Activated CD4-positive, alpha-beta memory T cell treated with anti-CD3 and anti-CD28 coated beads for 36 hours (primary cell): Measurements from ENCODE around the gene PBX2. TPM values are rescaled to one million over a fixed set of nuclear protein-coding genes. Genes with fewer than 3 reads are reported as not detected.

Source experiments
- CTCF ChIA-PET: fragments of 350-600 bp; sonication (Branson Sonifier 250); formaldehyde crosslinking; loops from one replicate; lab custom pipeline; 2021; ENCODE audit warnings: antibody characterized with exemption, inconsistent platforms; lab: Charles Lee
- POLR2A ChIA-PET: fragments of 350-600 bp; sonication (Branson Sonifier 250); formaldehyde crosslinking; loops from one replicate; lab custom pipeline; 2021; ENCODE audit warnings: antibody characterized with exemption; lab: Charles Lee
- DNase-seq: peaks from one replicate; pipeline ENCODE4 v3.0.0-alpha.2; 2020
- H3K27ac Mint-ChIP-seq: one replicate; pipeline ENCODE4 v1.8.0; 2021; ENCODE audit warnings: mixed read lengths
- H3K27me3 Mint-ChIP-seq: one replicate; pipeline ENCODE4 v1.8.0; 2021; ENCODE audit warnings: mixed read lengths
- H3K36me3 Mint-ChIP-seq: one replicate; pipeline ENCODE4 v1.8.0; 2021; ENCODE audit warnings: mixed read lengths
- H3K4me1 Mint-ChIP-seq: one replicate; pipeline ENCODE4 v1.8.0; 2021; ENCODE audit warnings: low read depth, mixed read lengths
- H3K4me3 Mint-ChIP-seq: one replicate; pipeline ENCODE4 v1.8.0; 2021; ENCODE audit warnings: mild to moderate bottlenecking, mixed read lengths
- H3K9me3 Mint-ChIP-seq: one replicate; pipeline ENCODE4 v1.8.0; 2021; ENCODE audit warnings: mixed read lengths
- intact Hi-C: fragments of 100-400 bp; cut with micrococcal nuclease; formaldehyde crosslinking; loops from one replicate; pipeline ENCODE4 v1.15.1; 2023
- microRNA-seq: library from miRNA; unstranded; fragments of <30 nt; microRNA quantifications from one replicate; pipeline ENCODE4 v1.2.0, GENCODE V29; 2022; ENCODE audit warnings: borderline number of aligned reads, borderline microRNAs expressed, borderline replicate concordance
- total RNA-seq, 2 experiments: library from RNA; stranded (reverse); gene quantifications; one replicate each; pipeline ENCODE4 v1.2.3, GENCODE V29; 2021

Gene PBX2
- total RNA-seq, 2 experiments from 2014 or later: 63.4 to 65.9 TPM

DNA sequence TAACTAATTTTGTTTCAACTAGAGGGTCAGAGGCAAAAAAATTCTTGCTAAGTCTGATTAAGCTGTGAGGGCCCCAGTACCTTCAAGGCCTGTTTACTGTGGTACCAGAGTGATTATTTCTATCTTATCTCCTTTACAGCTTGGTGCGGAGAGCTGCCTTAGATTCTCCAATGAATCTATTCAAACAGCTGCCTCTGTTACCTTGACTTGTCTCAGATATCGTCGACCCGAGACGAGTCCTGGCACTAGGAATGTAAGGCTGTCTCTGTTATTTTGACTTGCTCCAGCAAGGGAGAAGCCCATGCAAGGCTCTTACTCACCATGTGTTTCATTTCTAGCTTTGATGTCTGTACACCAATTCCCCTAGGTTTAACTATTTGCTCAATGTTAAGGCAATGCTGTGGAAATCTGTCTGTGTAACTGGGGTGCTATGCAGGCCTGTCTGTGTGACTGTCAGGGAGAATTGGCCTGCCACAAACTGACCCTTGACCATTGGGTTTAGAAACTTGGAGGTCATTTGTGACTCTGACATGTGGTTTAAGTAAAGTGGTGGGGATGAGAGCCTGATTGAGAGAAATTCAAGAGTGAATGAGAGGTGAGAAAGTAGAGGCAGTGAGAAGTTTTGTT, 49.5 kb downstream of the PBX2 start:
- no peaks in the 10 kb centered on the region for H3K4me1 Mint-ChIP-seq
- POLR2A ChIA-PET: no interaction called here
- no peaks in the 10 kb centered on the region for H3K9me3 Mint-ChIP-seq
- H3K27ac Mint-ChIP-seq: no peak overlapping the region
- no peak overlapping the region for H3K4me3 Mint-ChIP-seq
- CTCF ChIA-PET: no interaction called here
- no peaks in the 10 kb centered on the region for H3K36me3 Mint-ChIP-seq
- intact Hi-C loops: no loop called here
- H3K27me3 Mint-ChIP-seq: no peaks in the 10 kb centered on the region
- no peak for DNase-seq

GRCh38 chr6:32139590-32139989, 50.4 kb downstream of the PBX2 start:
- CTCF ChIA-PET: interaction anchor here (0.9 kb wide), 1 partner anchor 9 kb away, joined by 3 read pairs; no protein-coding TSS in a partner anchor
- no peak for DNase-seq
- Mint-ChIP-seq H3K36me3 (no peaks in the 10 kb centered on the region), H3K4me3 (no peak overlapping the region), H3K4me1 (no peaks in the 10 kb centered on the region), H3K27me3 (no peaks in the 10 kb centered on the region), H3K9me3 (no peaks in the 10 kb centered on the region), H3K27ac (no peak overlapping the region)
- POLR2A ChIA-PET: no interaction called here
- intact Hi-C loops: no loop called here

DNA sequence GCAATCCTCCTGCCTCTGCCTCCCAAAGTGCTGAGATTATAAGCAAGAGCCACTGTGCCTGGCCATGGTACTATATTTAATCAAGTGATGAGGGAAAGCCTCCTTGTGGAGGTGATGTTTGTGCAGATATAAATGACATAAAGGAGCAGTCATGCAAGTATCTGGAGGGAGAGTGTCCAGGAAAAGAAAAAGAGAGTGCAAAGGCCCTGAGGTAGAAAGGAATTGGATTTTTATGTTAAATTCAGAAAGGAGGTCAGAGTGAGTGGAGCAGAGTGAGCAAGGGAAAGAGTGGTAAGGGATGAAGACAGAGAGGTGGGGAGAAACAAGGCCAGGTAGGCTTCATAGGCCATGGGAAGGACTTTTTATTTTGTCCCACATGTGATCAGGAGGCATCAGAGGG, 52.5 kb downstream of the PBX2 start:
- H3K4me3 Mint-ChIP-seq: no peak overlapping the region
- intact Hi-C loops: no loop called here
- DNase-seq: no peak
- H3K36me3 Mint-ChIP-seq: no peaks in the 10 kb centered on the region
- no peaks in the 10 kb centered on the region for H3K4me1 Mint-ChIP-seq
- no peak overlapping the region for H3K27ac Mint-ChIP-seq
- H3K9me3 Mint-ChIP-seq: no peaks in the 10 kb centered on the region
- ChIA-PET CTCF (no interaction called here), POLR2A (no interaction called here)
- no peaks in the 10 kb centered on the region for H3K27me3 Mint-ChIP-seq

Small RNA genes lying within 50 kb of the gene (microRNA-seq; reads per million reads assigned to microRNA genes)
- gene MIR6721 (1.6 reads per million), gene MIR6833 (not detected)

Other genes with a start within 250 kb of the PBX2 start
- under 1 TPM; 0.76 to 0.82 TPM for gene CFB, start 244.1 kb downstream of the PBX2 start, total RNA-seq
- 10 to 100 TPM; 87.1 to 89.0 TPM for gene NELFE, start 231.2 kb downstream of the PBX2 start, total RNA-seq
- gene SKIC2, start 231.0 kb downstream of the PBX2 start, total RNA-seq: 100 to 1,000 TPM in 1 of 2 experiments, 10 to 100 TPM in 1; 95.7 to 101 TPM
- gene DXO, start 218.1 kb downstream of the PBX2 start, total RNA-seq: 10 to 100 TPM; 10.8 to 12.3 TPM
- gene C4A, start 208.1 kb downstream of the PBX2 start, total RNA-seq: 1 to 10 TPM; 4.5 to 4.8 TPM
- gene C4B, start 175.4 kb downstream of the PBX2 start, total RNA-seq: 1 to 10 TPM; 3.1 to 5.5 TPM
- gene CYP21A2, start 151.8 kb downstream of the PBX2 start, total RNA-seq: under 1 TPM in 1 of 2 experiments, not detected in 1; 0.24 TPM
- 1 to 10 TPM; 5.2 to 5.8 TPM for gene TNXB, start 80.9 kb downstream of the PBX2 start, total RNA-seq
- 10 to 100 TPM; 67.4 to 80.9 TPM for gene ATF6B, start 62.0 kb downstream of the PBX2 start, total RNA-seq
- gene FKBPL, start 59.9 kb downstream of the PBX2 start, total RNA-seq: 1 to 10 TPM; 7.0 to 7.8 TPM
- gene PRRT1, start 38.3 kb downstream of the PBX2 start, total RNA-seq: under 1 TPM; 0.33 to 0.36 TPM
- 1 to 10 TPM; 9.5 to 9.9 TPM for gene PPT2, start 36.1 kb downstream of the PBX2 start, total RNA-seq
- gene EGFL8, start 25.6 kb downstream of the PBX2 start, total RNA-seq: 1 to 10 TPM; 6.5 to 7.1 TPM
- 10 to 100 TPM; 34.0 to 34.8 TPM for gene AGPAT1, start 14.1 kb downstream of the PBX2 start, total RNA-seq
- 10 to 100 TPM; 60.8 to 63.8 TPM for gene RNF5, start 11.8 kb downstream of the PBX2 start, total RNA-seq
- 10 to 100 TPM; 16.5 to 23.5 TPM for gene AGER, start 5.9 kb downstream of the PBX2 start, total RNA-seq
- 100 to 1,000 TPM; 117 to 118 TPM for gene GPSM3, start 2.4 kb upstream of the PBX2 start, total RNA-seq
- gene NOTCH4, start 33.9 kb upstream of the PBX2 start, total RNA-seq: under 1 TPM; 0.31 to 0.51 TPM
- not detected for gene TSBP1, start 181.7 kb upstream of the PBX2 start, total RNA-seq
- not detected for gene BTNL2, start 217.0 kb upstream of the PBX2 start, total RNA-seq
- 1 to 10 TPM; 5.6 to 6.0 TPM for gene HLA-DRA, start 249.7 kb upstream of the PBX2 start, total RNA-seq